ENCODE measurements around the gene ELAVL2. TPM values are rescaled to one million over a fixed set of nuclear protein-coding genes. Genes with fewer than 3 reads are reported as not detected.

Gene ELAVL2
- total RNA-seq, 1 experiment from 2014 or later = not detected

DNA sequence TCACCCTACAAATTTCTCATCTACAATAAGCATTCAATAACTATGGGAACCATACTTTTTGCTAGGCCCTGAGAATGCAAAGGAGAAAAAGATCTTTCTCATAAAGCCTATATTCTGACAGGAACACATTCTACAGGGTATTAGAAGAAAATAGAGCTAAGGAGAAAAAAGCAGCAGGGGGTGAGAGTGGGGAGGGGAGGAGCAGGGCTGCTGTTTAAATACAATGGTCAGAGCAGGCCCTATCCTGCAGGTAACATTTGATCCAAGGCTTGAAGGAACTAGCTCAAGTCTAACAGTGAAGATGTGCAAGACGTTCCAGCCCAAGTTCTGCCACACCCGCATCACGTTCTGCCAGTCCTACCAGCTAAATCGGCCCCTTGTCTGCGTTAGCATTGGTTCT lies 89.7 kb downstream of the ELAVL2 start:
- H3K4me1 ChIP-seq (ENCODE audit: control insufficient read depth, insufficient read depth, low read length) = no peaks in the 10 kb centered on the region
- intact Hi-C loops (cut with micrococcal nuclease; ENCODE audit: unreplicated experiment) (no loop called here), in situ Hi-C loops (cut with HindIII; ENCODE audit: low pct_unique_long_range_greater_than_20kb, low sequenced_read_pairs) (no loop called here)
- no peak overlapping the region for H3K27ac ChIP-seq (ENCODE audit: low read length)
- H3K36me3 ChIP-seq (ENCODE audit: control insufficient read depth, insufficient read depth, low read length) = no peaks in the 10 kb centered on the region
- no peaks in the 10 kb centered on the region for H3K27me3 ChIP-seq (ENCODE audit: control insufficient read depth, insufficient read depth, low read length)
- H3K9me3 ChIP-seq (ENCODE audit: control insufficient read depth, insufficient read depth, low read depth, low read length) = no peaks in the 10 kb centered on the region
- no TSS peak for BruUV-seq (replicated peaks)
- no peak for DNase-seq (ENCODE audit: low read depth, low spot score)
- ATAC-seq = no peak
- CTCF ChIA-PET = no interaction called here
- POLR2A ChIA-PET = no interaction called here
- TF ChIP-seq POLR2AphosphoS5 (IDR thresholded peaks at IDR 0.05; ENCODE audit: low read depth, low read length) (no peak), TCF7L2 (IDR thresholded peaks at IDR 0.05; ENCODE audit: low read depth, low read length) (no peak), SIN3A (IDR thresholded peaks at IDR 0.05; ENCODE audit: borderline replicate concordance, insufficient read depth, low read depth, low read length) (no peak)
- TF ChIP-seq, protein P1, sequence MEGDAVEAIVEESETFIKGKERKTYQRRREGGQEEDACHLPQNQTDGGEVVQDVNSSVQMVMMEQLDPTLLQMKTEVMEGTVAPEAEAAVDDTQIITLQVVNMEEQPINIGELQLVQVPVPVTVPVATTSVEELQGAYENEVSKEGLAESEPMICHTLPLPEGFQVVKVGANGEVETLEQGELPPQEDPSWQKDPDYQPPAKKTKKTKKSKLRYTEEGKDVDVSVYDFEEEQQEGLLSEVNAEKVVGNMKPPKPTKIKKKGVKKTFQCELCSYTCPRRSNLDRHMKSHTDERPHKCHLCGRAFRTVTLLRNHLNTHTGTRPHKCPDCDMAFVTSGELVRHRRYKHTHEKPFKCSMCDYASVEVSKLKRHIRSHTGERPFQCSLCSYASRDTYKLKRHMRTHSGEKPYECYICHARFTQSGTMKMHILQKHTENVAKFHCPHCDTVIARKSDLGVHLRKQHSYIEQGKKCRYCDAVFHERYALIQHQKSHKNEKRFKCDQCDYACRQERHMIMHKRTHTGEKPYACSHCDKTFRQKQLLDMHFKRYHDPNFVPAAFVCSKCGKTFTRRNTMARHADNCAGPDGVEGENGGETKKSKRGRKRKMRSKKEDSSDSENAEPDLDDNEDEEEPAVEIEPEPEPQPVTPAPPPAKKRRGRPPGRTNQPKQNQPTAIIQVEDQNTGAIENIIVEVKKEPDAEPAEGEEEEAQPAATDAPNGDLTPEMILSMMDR (IDR thresholded peaks at IDR 0.05) = no peak
- TF ChIP-seq, protein P2, sequence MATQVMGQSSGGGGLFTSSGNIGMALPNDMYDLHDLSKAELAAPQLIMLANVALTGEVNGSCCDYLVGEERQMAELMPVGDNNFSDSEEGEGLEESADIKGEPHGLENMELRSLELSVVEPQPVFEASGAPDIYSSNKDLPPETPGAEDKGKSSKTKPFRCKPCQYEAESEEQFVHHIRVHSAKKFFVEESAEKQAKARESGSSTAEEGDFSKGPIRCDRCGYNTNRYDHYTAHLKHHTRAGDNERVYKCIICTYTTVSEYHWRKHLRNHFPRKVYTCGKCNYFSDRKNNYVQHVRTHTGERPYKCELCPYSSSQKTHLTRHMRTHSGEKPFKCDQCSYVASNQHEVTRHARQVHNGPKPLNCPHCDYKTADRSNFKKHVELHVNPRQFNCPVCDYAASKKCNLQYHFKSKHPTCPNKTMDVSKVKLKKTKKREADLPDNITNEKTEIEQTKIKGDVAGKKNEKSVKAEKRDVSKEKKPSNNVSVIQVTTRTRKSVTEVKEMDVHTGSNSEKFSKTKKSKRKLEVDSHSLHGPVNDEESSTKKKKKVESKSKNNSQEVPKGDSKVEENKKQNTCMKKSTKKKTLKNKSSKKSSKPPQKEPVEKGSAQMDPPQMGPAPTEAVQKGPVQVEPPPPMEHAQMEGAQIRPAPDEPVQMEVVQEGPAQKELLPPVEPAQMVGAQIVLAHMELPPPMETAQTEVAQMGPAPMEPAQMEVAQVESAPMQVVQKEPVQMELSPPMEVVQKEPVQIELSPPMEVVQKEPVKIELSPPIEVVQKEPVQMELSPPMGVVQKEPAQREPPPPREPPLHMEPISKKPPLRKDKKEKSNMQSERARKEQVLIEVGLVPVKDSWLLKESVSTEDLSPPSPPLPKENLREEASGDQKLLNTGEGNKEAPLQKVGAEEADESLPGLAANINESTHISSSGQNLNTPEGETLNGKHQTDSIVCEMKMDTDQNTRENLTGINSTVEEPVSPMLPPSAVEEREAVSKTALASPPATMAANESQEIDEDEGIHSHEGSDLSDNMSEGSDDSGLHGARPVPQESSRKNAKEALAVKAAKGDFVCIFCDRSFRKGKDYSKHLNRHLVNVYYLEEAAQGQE (IDR thresholded peaks at IDR 0.05; ENCODE audit: insufficient read depth in 1 of 2, low read depth in 2 of 2, low read length in 1 of 2) = no peak
- no peak overlapping the region for H3K4me3 ChIP-seq (ENCODE audit: low read depth in 2 of 2, low read length in 2 of 2)

DNA sequence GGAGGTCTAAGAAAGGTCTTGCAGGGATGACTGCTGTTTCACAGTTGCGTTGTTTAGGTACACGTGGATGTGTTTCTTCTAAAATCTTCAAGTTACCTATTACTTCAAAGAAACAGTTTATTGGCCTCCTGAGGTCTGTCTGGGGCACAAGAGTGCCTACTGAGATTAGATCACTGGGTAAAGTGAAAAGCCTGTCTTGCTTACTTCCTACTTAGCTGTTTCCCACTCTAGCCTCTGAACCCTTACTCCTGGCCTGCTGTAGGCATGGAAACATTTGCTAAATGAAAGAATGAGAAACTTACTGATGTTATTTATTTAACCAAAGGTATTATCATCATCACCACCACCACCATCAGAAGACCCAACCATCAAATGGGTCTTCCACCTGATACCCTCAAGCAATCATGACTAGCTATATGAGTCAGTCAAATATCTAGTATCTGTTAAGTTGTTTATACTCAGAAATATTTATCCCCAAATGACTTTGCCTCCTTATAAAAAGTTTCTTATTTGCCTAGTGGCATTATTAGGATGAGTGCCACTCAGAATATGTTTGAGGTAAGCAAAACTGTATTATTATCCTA lies 92.5 kb downstream of the ELAVL2 start:
- POLR2A ChIA-PET = no interaction called here

More for the DNA sequence above, 92.5 kb downstream of the ELAVL2 start:
- Histone ChIP-seq H3K36me3 (ENCODE audit: control insufficient read depth, insufficient read depth, low read length) (no peaks in the 10 kb centered on the region), H3K9me3 (ENCODE audit: control insufficient read depth, insufficient read depth, low read depth, low read length) (no peaks in the 10 kb centered on the region), H3K4me3 (ENCODE audit: low read depth in 2 of 2, low read length in 2 of 2) (no peak overlapping the region), H3K4me1 (ENCODE audit: control insufficient read depth, insufficient read depth, low read length) (no peaks in the 10 kb centered on the region), H3K27me3 (ENCODE audit: control insufficient read depth, insufficient read depth, low read length) (no peaks in the 10 kb centered on the region), H3K27ac (ENCODE audit: low read length) (no peak overlapping the region)
- no peak for ATAC-seq
- intact Hi-C loops (cut with micrococcal nuclease; ENCODE audit: unreplicated experiment) = no loop called here
- TF ChIP-seq TCF7L2 (IDR thresholded peaks at IDR 0.05; ENCODE audit: low read depth, low read length) (no peak), SIN3A (IDR thresholded peaks at IDR 0.05; ENCODE audit: borderline replicate concordance, insufficient read depth, low read depth, low read length) (no peak), POLR2AphosphoS5 (IDR thresholded peaks at IDR 0.05; ENCODE audit: low read depth, low read length) (no peak)
- TF ChIP-seq, protein P2 (IDR thresholded peaks at IDR 0.05; ENCODE audit: insufficient read depth in 1 of 2, low read depth in 2 of 2, low read length in 1 of 2) = no peak
- TF ChIP-seq, protein P1 (IDR thresholded peaks at IDR 0.05) = no peak
- in situ Hi-C loops (cut with HindIII; ENCODE audit: low pct_unique_long_range_greater_than_20kb, low sequenced_read_pairs) = no loop called here
- no TSS peak for BruUV-seq (replicated peaks)
- CTCF ChIA-PET = no interaction called here
- DNase-seq (ENCODE audit: low read depth, low spot score) = no peak

Data from Panc1 (cell line).